Measurements from ENCODE around the gene ADIPOQ. TPM values are rescaled to one million over a fixed set of nuclear protein-coding genes. Genes with fewer than 3 reads are reported as not detected.
A peak's percentile ranks its signal among the peaks of the same experiment; 100 is the strongest.

Gene ADIPOQ
- total RNA-seq, 1 experiment from 2014 or later, result not detected

DNA sequence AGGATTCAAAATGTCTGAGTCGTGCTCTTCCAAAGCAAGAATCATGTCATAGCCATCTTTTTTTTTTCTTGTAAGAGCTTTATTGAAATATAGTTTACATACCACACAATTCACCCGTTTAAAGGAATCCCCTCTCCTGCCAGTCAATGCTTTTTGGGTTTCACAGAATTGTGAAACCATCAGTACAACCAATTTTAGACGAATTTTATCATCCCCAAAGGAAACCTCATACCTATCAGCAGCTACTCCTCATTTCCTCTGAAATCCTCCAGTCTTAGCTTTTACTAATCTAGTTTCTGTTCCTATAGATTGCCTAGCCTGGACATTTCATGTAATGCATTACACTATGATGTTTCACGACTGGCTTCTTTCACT is 39.6 kb downstream of the ADIPOQ start:
- ATAC-seq (no peak), DNase-seq (ENCODE audit: low read depth, low spot score) (no peak)
- Histone ChIP-seq H3K4me1 (ENCODE audit: control insufficient read depth, insufficient read depth, low read length) (no peaks in the 10 kb centered on the region), H3K4me3 (ENCODE audit: low read depth in 2 of 2, low read length in 2 of 2) (no peak overlapping the region), H3K9me3 (ENCODE audit: control insufficient read depth, insufficient read depth, low read depth, low read length) (no peaks in the 10 kb centered on the region), H3K27me3 (ENCODE audit: control insufficient read depth, insufficient read depth, low read length) (no peaks in the 10 kb centered on the region), H3K36me3 (ENCODE audit: control insufficient read depth, insufficient read depth, low read length) (no peaks in the 10 kb centered on the region), H3K27ac (ENCODE audit: low read length) (no peak overlapping the region)
- ChIA-PET CTCF (no interaction called here), POLR2A (no interaction called here)
- intact Hi-C loops (cut with micrococcal nuclease; ENCODE audit: unreplicated experiment), result no loop called here
- BruUV-seq (replicated peaks), result no TSS peak
- in situ Hi-C loops (cut with HindIII; ENCODE audit: low pct_unique_long_range_greater_than_20kb, low sequenced_read_pairs), result no loop called here
- TF ChIP-seq CTCF (IDR thresholded peaks at IDR 0.05), result no peak
- TF ChIP-seq REST (IDR thresholded peaks at IDR 0.05; ENCODE audit: insufficient read depth in 1 of 2, low read depth in 2 of 2, low read length in 1 of 2), result no peak
- no peak for TF ChIP-seq POLR2AphosphoS5 (IDR thresholded peaks at IDR 0.05; ENCODE audit: low read depth, low read length)
- no peak for TF ChIP-seq TCF7L2 (IDR thresholded peaks at IDR 0.05; ENCODE audit: low read depth, low read length)
- TF ChIP-seq SIN3A (IDR thresholded peaks at IDR 0.05; ENCODE audit: borderline replicate concordance, insufficient read depth, low read depth, low read length), result no peak

GRCh38 chr3:186882881-186883685 is 40.6 kb downstream of the ADIPOQ start:
- peak; percentile 67 for DNase-seq (ENCODE audit: low read depth, low spot score)
- no peak for TF ChIP-seq REST (IDR thresholded peaks at IDR 0.05; ENCODE audit: insufficient read depth in 1 of 2, low read depth in 2 of 2, low read length in 1 of 2)
- no peak for TF ChIP-seq POLR2AphosphoS5 (IDR thresholded peaks at IDR 0.05; ENCODE audit: low read depth, low read length)
- TF ChIP-seq SIN3A (IDR thresholded peaks at IDR 0.05; ENCODE audit: borderline replicate concordance, insufficient read depth, low read depth, low read length), result no peak
- no peak for TF ChIP-seq TCF7L2 (IDR thresholded peaks at IDR 0.05; ENCODE audit: low read depth, low read length)
- TF ChIP-seq CTCF (IDR thresholded peaks at IDR 0.05), result no peak
- peak; percentile 79; the same call in 1 of the 2 replicates for ATAC-seq
- POLR2A ChIA-PET, result no interaction called here
- intact Hi-C loops (cut with micrococcal nuclease; ENCODE audit: unreplicated experiment) (no loop called here), in situ Hi-C loops (cut with HindIII; ENCODE audit: low pct_unique_long_range_greater_than_20kb, low sequenced_read_pairs) (no loop called here)
- Histone ChIP-seq H3K4me3 (ENCODE audit: low read depth in 2 of 2, low read length in 2 of 2) (no peak overlapping the region), H3K36me3 (ENCODE audit: control insufficient read depth, insufficient read depth, low read length) (no peaks in the 10 kb centered on the region), H3K27me3 (ENCODE audit: control insufficient read depth, insufficient read depth, low read length) (0 out of 2 replicates have a peak, but pooled peaks cover 1% of the 10 kb centered on the region), H3K27ac (ENCODE audit: low read length) (no peak overlapping the region), H3K4me1 (ENCODE audit: control insufficient read depth, insufficient read depth, low read length) (no peaks in the 10 kb centered on the region), H3K9me3 (ENCODE audit: control insufficient read depth, insufficient read depth, low read depth, low read length) (no peaks in the 10 kb centered on the region)
- CTCF ChIA-PET, result no interaction called here
- no TSS peak for BruUV-seq (replicated peaks)

Measured in Panc1 (cell line).